Measurements from ENCODE around the gene DLG2. TPM values are rescaled to one million over a fixed set of nuclear protein-coding genes. Genes with fewer than 3 reads are reported as not detected.
"Not testable (repeated sequence)": the region's sequence is repeated elsewhere in the genome, so short reads cannot be mapped to it uniquely, and the experiment has no call there.

Gene DLG2
- total RNA-seq, 1 donor, result 3.0 TPM

DNA sequence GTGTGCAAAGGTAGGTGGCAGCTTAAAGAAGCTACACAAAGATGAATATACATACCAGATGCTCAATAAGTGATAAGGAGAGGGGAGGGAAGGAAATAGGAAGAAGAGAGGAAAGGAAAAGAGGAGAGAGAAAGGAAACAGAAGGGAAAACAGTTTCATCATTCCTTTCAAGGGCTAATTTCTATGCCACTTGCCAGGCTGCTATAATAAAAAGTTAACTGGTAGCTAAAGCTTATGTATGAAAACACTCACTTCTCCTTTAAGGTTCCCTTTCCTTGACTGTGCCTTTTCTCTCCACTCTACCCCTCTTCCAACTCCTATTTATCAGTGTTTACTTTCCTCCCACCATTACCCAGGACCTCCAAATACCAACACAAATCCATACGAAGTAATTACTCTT lies 347.9 kb downstream of the DLG2 start:
- no peak overlapping the region for H3K4me3 ChIP-seq (ENCODE audit: low read depth, low read length)
- TF ChIP-seq, protein P1, sequence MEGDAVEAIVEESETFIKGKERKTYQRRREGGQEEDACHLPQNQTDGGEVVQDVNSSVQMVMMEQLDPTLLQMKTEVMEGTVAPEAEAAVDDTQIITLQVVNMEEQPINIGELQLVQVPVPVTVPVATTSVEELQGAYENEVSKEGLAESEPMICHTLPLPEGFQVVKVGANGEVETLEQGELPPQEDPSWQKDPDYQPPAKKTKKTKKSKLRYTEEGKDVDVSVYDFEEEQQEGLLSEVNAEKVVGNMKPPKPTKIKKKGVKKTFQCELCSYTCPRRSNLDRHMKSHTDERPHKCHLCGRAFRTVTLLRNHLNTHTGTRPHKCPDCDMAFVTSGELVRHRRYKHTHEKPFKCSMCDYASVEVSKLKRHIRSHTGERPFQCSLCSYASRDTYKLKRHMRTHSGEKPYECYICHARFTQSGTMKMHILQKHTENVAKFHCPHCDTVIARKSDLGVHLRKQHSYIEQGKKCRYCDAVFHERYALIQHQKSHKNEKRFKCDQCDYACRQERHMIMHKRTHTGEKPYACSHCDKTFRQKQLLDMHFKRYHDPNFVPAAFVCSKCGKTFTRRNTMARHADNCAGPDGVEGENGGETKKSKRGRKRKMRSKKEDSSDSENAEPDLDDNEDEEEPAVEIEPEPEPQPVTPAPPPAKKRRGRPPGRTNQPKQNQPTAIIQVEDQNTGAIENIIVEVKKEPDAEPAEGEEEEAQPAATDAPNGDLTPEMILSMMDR (IDR thresholded peaks at IDR 0.05; ENCODE audit: insufficient read depth, low read length), result no peak
- DNase-seq (ENCODE audit: low read depth), result no peak

DNA sequence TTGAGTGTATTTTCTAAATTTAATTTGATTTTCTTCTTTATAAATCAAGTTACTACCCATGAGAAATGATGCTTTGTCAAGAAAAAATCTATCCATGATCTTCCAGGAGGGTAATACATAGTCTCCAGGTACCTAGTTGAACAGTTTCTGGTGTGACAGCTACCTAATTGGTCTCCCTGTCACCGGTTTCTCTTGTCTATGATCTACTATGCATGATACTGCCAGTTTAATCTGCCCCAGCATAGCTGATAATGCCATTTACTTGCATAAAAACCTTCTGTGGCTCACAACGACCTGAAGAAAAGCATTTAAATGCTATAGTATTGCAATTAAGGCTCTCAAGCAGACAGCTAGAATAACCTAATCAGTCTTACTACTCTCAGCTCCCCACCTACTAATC lies 349.5 kb downstream of the DLG2 start:
- H3K4me3 ChIP-seq (ENCODE audit: low read depth, low read length), result no peak overlapping the region
- no peak for DNase-seq (ENCODE audit: low read depth)
- TF ChIP-seq, protein P1 (IDR thresholded peaks at IDR 0.05; ENCODE audit: insufficient read depth, low read length), result no peak

- TF ChIP-seq, protein P1 (IDR thresholded peaks at IDR 0.05; ENCODE audit: insufficient read depth, low read length), result no peak
- H3K4me3 ChIP-seq (ENCODE audit: low read depth, low read length), result no peak overlapping the region
- DNase-seq (ENCODE audit: low read depth), result no peak
Observed at GRCh38 chr11:85276332-85276731, 350.8 kb downstream of the DLG2 start.

DNA sequence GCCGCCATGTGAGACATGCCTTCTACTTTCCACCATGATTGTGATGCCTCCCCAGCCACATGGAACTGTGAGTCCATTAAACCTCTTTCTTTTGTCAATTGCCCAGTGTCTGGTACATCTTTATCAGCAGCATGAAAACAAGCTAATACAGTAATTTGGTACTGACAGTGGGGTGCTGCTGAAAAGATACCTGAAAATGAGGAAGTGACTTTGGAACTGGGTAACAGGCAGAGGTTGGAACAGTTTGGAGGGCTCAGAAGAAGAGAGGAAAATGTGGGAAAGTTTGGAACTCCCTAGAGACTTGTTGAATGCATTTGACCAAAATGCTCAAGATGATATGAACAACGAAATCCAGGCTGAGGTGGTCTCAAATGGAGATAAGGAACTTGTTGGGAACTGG lies 356.8 kb downstream of the DLG2 start:
- not testable (repeated sequence) for H3K4me3 ChIP-seq (ENCODE audit: low read depth, low read length); DNase-seq (ENCODE audit: low read depth)

- H3K4me3 ChIP-seq (ENCODE audit: low read depth, low read length), result no peak overlapping the region
- TF ChIP-seq, protein P1 (IDR thresholded peaks at IDR 0.05; ENCODE audit: insufficient read depth, low read length), result no peak
- no peak for DNase-seq (ENCODE audit: low read depth)
Observed at GRCh38 chr11:85269109-85269508, 358.0 kb downstream of the DLG2 start.

GRCh38 chr11:85266646-85267045 lies 360.5 kb downstream of the DLG2 start:
- H3K4me3 ChIP-seq (ENCODE audit: low read depth, low read length), result no peak overlapping the region
- TF ChIP-seq, protein P1 (IDR thresholded peaks at IDR 0.05; ENCODE audit: insufficient read depth, low read length), result no peak
- DNase-seq (ENCODE audit: low read depth), result no peak

DNA sequence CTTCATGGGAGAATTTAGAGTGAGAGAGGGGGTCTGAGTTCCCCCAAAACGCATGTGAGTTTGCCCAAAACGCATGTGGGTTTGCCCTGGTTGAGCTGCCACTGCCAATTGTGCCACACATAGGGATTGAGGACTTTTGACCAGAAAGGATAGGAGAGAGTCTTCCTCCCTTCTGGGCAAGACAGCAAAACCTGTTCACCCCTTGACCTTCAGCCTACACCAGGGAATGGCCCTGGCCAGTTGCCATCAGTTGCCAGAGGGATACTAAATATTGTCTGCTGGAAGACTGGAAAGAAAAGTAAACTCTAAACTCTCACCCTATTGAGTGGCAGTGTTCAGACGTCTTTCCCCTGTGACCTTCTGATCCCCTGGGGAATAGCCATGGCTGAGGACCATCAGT lies 363.8 kb downstream of the DLG2 start:
- no peak overlapping the region for H3K4me3 ChIP-seq (ENCODE audit: low read depth, low read length)
- TF ChIP-seq, protein P1 (IDR thresholded peaks at IDR 0.05; ENCODE audit: insufficient read depth, low read length), result no peak
- no peak for DNase-seq (ENCODE audit: low read depth)
